Spleen (tissue), 11 donors: ENCODE measurements around the gene ZNF679. TPM values are rescaled to one million over a fixed set of nuclear protein-coding genes. Genes with fewer than 3 reads are reported as not detected.
"Not testable (repeated sequence)": the region's sequence is repeated elsewhere in the genome, so short reads cannot be mapped to it uniquely, and the experiment has no call there.

Experiments used
- DNase-seq: peaks from one replicate; pipeline ENCODE4 v3.0.0-alpha.2; 2020
- H3K27ac ChIP-seq, 8 donors: fragments of 200-600 bp; sonication (generic) in 7 of 8; 1 replicate in 4 of 8; 2 replicates in 4 of 8; pipeline versions ENCODE4 v1.5.0 to v1.8.0; 2016 to 2021; ENCODE audit warnings: inconsistent platforms in 4 of 8, mild to moderate bottlenecking in 4 of 8, moderate library complexity in 1 of 8
- H3K27me3 ChIP-seq, 7 donors: fragments of 200-600 bp; sonication (generic) in 6 of 7; replicated peaks in 1 of 7; 1 replicate in 4 of 7; 2 replicates in 3 of 7; pipeline versions ENCODE4 v1.5.0 to v1.8.0; 2016 to 2021; ENCODE audit warnings: inconsistent platforms in 3 of 7, mild to moderate bottlenecking in 1 of 7
- H3K36me3 ChIP-seq, 6 donors: fragments of 200-600 bp; sonication (generic) in 5 of 6; 1 replicate in 4 of 6; 2 replicates in 2 of 6; pipeline versions ENCODE4 v1.5.0 to v1.8.0; 2016 to 2021; ENCODE audit warnings: inconsistent platforms in 2 of 6
- H3K4me1 ChIP-seq, 6 donors: fragments of 200-600 bp; sonication (generic) in 5 of 6; 1 replicate in 3 of 6; 2 replicates in 3 of 6; pipeline versions ENCODE4 v1.5.0 to v1.8.0; 2016 to 2021; ENCODE audit warnings: inconsistent platforms in 3 of 6
- H3K4me3 ChIP-seq, 8 donors: fragments of 200-600 bp; sonication (generic) in 7 of 8; 1 replicate in 4 of 8; 2 replicates in 4 of 8; pipeline versions ENCODE4 v1.5.0 to v1.8.0; 2016 to 2021; ENCODE audit warnings: inconsistent platforms in 4 of 8, mild to moderate bottlenecking in 4 of 8, moderate library complexity in 2 of 8
- H3K9me3 ChIP-seq, 8 donors: fragments of 200-600 bp; sonication (generic) in 7 of 8; 1 replicate in 4 of 8; 2 replicates in 4 of 8; pipeline versions ENCODE4 v1.5.0 to v1.8.0; 2016 to 2021; ENCODE audit warnings: inconsistent platforms in 4 of 8
- CTCF ChIP-seq, 11 experiments: fragments of 200-600 bp in 7 of 11; fragments of 450-650 bp in 4 of 11; sonication (generic) in 4 of 11; IDR thresholded peaks in 8 of 11; conservative IDR thresholded peaks in 3 of 11; 1 replicate in 7 of 11; 2 replicates in 4 of 11; pipeline versions ENCODE4 v1.4.0 to v1.8.0; 2016 to 2021; ENCODE audit warnings: antibody characterized with exemption in 11 of 11, inconsistent platforms in 4 of 11, mild to moderate bottlenecking in 1 of 11
- POLR2A ChIP-seq, 3 donors: fragments of 450-650 bp; IDR thresholded peaks; one replicate each; pipeline ENCODE4 v1.5.1; 2017; ENCODE audit warnings: antibody characterized with exemption in 3 of 3, mild to moderate bottlenecking in 1 of 3
- POLR2AphosphoS5 ChIP-seq, 3 donors: sonication (generic); formaldehyde crosslinking; IDR thresholded peaks; one replicate each; pipeline ENCODE4 v1.5.1; 2017; ENCODE audit warnings: antibody characterized with exemption in 3 of 3
- WGBS, 5 donors: extraction: QIAGEN DNeasy Blood & Tissue Kit in 3 of 5; methylation state at CpG; one replicate each; pipeline versions ENCODE4 v1.1.5 to v1.1.7; 2013 to 2018; 5-methylcytosine and 5-hydroxymethylcytosine counted together
- intact Hi-C: fragments of 100-400 bp; cut with DNase I; formaldehyde crosslinking; loops from one replicate; pipeline ENCODE4 v1.15.0; 2023; ENCODE audit warnings: low total_unique reads
- polyA plus RNA-seq, 3 donors: library from polyadenylated mRNA; stranded (reverse); fragments of 200-250 nt; gene quantifications; one replicate each; pipeline ENCODE4 v1.2.1, GENCODE V29; 2013
- total RNA-seq, 7 donors: library from RNA; depleted of rRNA in 3 of 7; stranded (reverse); fragments of >200 nt in 3 of 7; fragmentation: NEBNext Ultra II Directional in 4 of 7; extraction: Animal tissue kit (Norgen Biotek cat#: 25700) in 4 of 7; gene quantifications; one replicate each; pipeline versions ENCODE4 v1.1.0 to v1.2.1, GENCODE V29; 2016 to 2021
- donor health status: healthy with polysubstance abuse.
- donor health status: DM: no; HTN: no; CAD: no; lungs with moderate emphysema.
- donor health status: DM: no; HTN: no; CAD: no.
- donor health status: Bipolar disorder and iron deficiency.
- donor health status: healthy.
- donor health status: DM: no; HTN: no; CAD: no.
- donor health status: DM: yes; HTN: yes; CAD: no.

The ZNF679 gene
- total and polyA plus RNA-seq, 10 donors, result not detected

- H3K4me1 ChIP-seq, result no peaks in the 10 kb centered on the region
- DNase-seq, result no peak
- no peaks in the 10 kb centered on the region for H3K36me3 ChIP-seq
- WGBS, 5 donors, result 42 to 60% (median 50%) methylated on average over 2 of the region's 2 CpGs
- TF ChIP-seq CTCF (IDR thresholded peaks at IDR 0.05 in 8 of 11, conservative IDR thresholded peaks at IDR 0.05 in 3 of 11) (no peak), POLR2AphosphoS5 (IDR thresholded peaks at IDR 0.05) (no peak), POLR2A (IDR thresholded peaks at IDR 0.05) (no peak)
- no peaks in the 10 kb centered on the region for H3K27me3 ChIP-seq
- intact Hi-C loops, result no loop called here
- H3K4me3 ChIP-seq, result no peak overlapping the region
- H3K27ac ChIP-seq, result no peak overlapping the region
- H3K9me3 ChIP-seq, result peaks cover 3 to 96% (median 90%) of the 10 kb centered on the region in 8 donors
Observed at GRCh38 chr7:64223366-64223765, 4.9 kb upstream of the ZNF679 start.

GRCh38 chr7:64266341-64266919, 38.2 kb downstream of the ZNF679 start:
- intact Hi-C loops, result no loop called here
- H3K4me3 ChIP-seq, result no peak overlapping the region
- no peak for DNase-seq
- TF ChIP-seq POLR2AphosphoS5 (IDR thresholded peaks at IDR 0.05) (no peak), POLR2A (IDR thresholded peaks at IDR 0.05) (no peak), CTCF (IDR thresholded peaks at IDR 0.05 in 8 of 11, conservative IDR thresholded peaks at IDR 0.05 in 3 of 11) (no peak)
- WGBS, 5 donors, result 76 to 89% (median 81%) methylated on average over 1 of the region's 1 CpG
- H3K27me3 ChIP-seq, result no peaks in the 10 kb centered on the region
- peaks cover 27 to 100% (median 97%) of the 10 kb centered on the region in 8 donors for H3K9me3 ChIP-seq
- no peaks in the 10 kb centered on the region for H3K36me3 ChIP-seq
- H3K4me1 ChIP-seq, result no peaks in the 10 kb centered on the region
- no peak overlapping the region for H3K27ac ChIP-seq

GRCh38 chr7:64277630-64278029, 49.4 kb downstream of the ZNF679 start:
- Histone ChIP-seq H3K9me3 (peaks cover 0 to 79% (median 38%) of the 10 kb centered on the region in 8 donors), H3K36me3 (no peaks in the 10 kb centered on the region), H3K4me1 (no peaks in the 10 kb centered on the region), H3K4me3 (no peak overlapping the region), H3K27me3 (no peaks in the 10 kb centered on the region), H3K27ac (no peak overlapping the region)
- intact Hi-C loops, result no loop called here
- TF ChIP-seq POLR2A (IDR thresholded peaks at IDR 0.05) (no peak), CTCF (IDR thresholded peaks at IDR 0.05 in 8 of 11, conservative IDR thresholded peaks at IDR 0.05 in 3 of 11) (no peak), POLR2AphosphoS5 (IDR thresholded peaks at IDR 0.05) (no peak)
- WGBS, 5 donors, result 25 to 52% (median 43%) methylated on average over 2 of the region's 2 CpGs
- DNase-seq, result no peak

- WGBS, 5 donors, result 60 to 100% (median 67%) methylated on average over 1 of the region's 1 CpG
- peaks cover 0 to 16% (median 0%) of the 10 kb centered on the region in 8 donors for H3K9me3 ChIP-seq
- H3K27me3 ChIP-seq, result no peaks in the 10 kb centered on the region
- H3K27ac ChIP-seq, result no peak overlapping the region
- no peak overlapping the region for H3K4me3 ChIP-seq
- H3K36me3 ChIP-seq, result no peaks in the 10 kb centered on the region
- DNase-seq, result no peak
- no peaks in the 10 kb centered on the region for H3K4me1 ChIP-seq
- TF ChIP-seq POLR2A (IDR thresholded peaks at IDR 0.05) (no peak), POLR2AphosphoS5 (IDR thresholded peaks at IDR 0.05) (no peak)
- intact Hi-C loops, result no loop called here
Observed at GRCh38 chr7:64294701-64295420, 66.6 kb downstream of the ZNF679 start.

GRCh38 chr7:64297418-64297817, 69.1 kb downstream of the ZNF679 start:
- intact Hi-C loops, H3K36me3 ChIP-seq, H3K27me3 ChIP-seq, H3K4me3 ChIP-seq, H3K4me1 ChIP-seq, H3K27ac ChIP-seq, DNase-seq: not testable (repeated sequence)
- H3K9me3 ChIP-seq, result peaks cover 0 to 17% (median 0%) of the 10 kb centered on the region in 8 donors
- 71 to 91% (median 77%) methylated on average over 1 of the region's 1 CpG for WGBS, 5 donors
